ENCODE data around the gene ZFYVE21. TPM values are rescaled to one million over a fixed set of nuclear protein-coding genes. Genes with fewer than 3 reads are reported as not detected.

The ZFYVE21 gene
- total RNA-seq, result 76.9 and 104 TPM in 2 replicates

GRCh38 chr14:103715052-103716000 is at the start of gene ZFYVE21, which contains the start of gene XRCC3:
Gene ZFYVE21 (plus strand): TSS chr14:103715810. CDS start chr14:103715842, 32 bp downstream.
Gene XRCC3 (minus strand): TSS chr14:103715451. CDS start chr14:103711087, 4,364 bp downstream.

Other genes with a start within 250 kb of the ZFYVE21 start
- gene CKB, start 193.0 kb upstream of the ZFYVE21 start, total RNA-seq, result 48.6 and 78.4 TPM in 2 replicates
- gene TRMT61A, start 186.6 kb upstream of the ZFYVE21 start, total RNA-seq, result 7.6 and 15.5 TPM in 2 replicates
- gene BAG5, start 153.2 kb upstream of the ZFYVE21 start, total RNA-seq, result 24.3 and 24.4 TPM in 2 replicates
- 19.0 and 23.6 TPM in 2 replicates for gene COA8, start 152.8 kb upstream of the ZFYVE21 start, total RNA-seq
- gene KLC1, start 86.6 kb upstream of the ZFYVE21 start, total RNA-seq, result 219 and 295 TPM in 2 replicates
- 10.9 and 13.1 TPM in 2 replicates for gene XRCC3, start 359 bp upstream of the ZFYVE21 start, total RNA-seq
- 2.6 and 3.0 TPM in 2 replicates for gene PPP1R13B, start 131.8 kb downstream of the ZFYVE21 start, total RNA-seq
- 0.29 and 0.33 TPM in 2 replicates for gene TDRD9, start 212.6 kb downstream of the ZFYVE21 start, total RNA-seq
- not detected in 2 replicates for gene RD3L, start 226.7 kb downstream of the ZFYVE21 start, total RNA-seq